Endothelial cell of umbilical vein (primary cell): ENCODE data around the gene DPP7. TPM values are rescaled to one million over a fixed set of nuclear protein-coding genes. Genes with fewer than 3 reads are reported as not detected.
A peak's percentile ranks its signal among the peaks of the same experiment; 100 is the strongest.

Experiments
- BruUV-seq: library from RNA; stranded (reverse); fragments of 400-500 nt; replicated peaks from 2 replicates; lab custom pipeline; 2021; lab: Mats Ljungman, UMichigan
- CTCF ChIA-PET: fragments of 300-600, 350-600 bp; sonication (Branson Sonifier 250); formaldehyde crosslinking; loops from one replicate; lab custom pipeline; 2021; ENCODE audit warnings: antibody characterized with exemption, inconsistent platforms; lab: Charles Lee
- POLR2A ChIA-PET: fragments of 300-600, 350-600 bp; sonication (Branson Sonifier 250); formaldehyde crosslinking; loops from one replicate; lab custom pipeline; 2021; ENCODE audit warnings: antibody characterized with exemption, inconsistent platforms; lab: Charles Lee
- DNase-seq: peaks from one replicate; pipeline ENCODE4 v3.0.0-alpha.2; 2011; ENCODE audit warnings: low read depth, low spot score
- FAIRE-seq: peaks from 2 replicates; lab custom pipeline; 2011; peaks lifted over from hg19 to GRCh38; lab: Jason Lieb, UNC
- H2AFZ ChIP-seq: 2 replicates; pipeline ENCODE4 v1.6.0; 2012; ENCODE audit warnings: low read depth, low read length, control low read depth, inconsistent platforms
- H3K27ac ChIP-seq: 2 replicates; pipeline ENCODE4 v1.5.1; 2011; ENCODE audit warnings: low read depth, mild to moderate bottlenecking, control low read depth, low read length, moderate library complexity; ENCODE audit not compliant: insufficient read depth
- H3K27me3 ChIP-seq, 2 experiments: 2 replicates each; pipeline versions ENCODE4 v1.6.0 to v1.6.1; 2011; ENCODE audit warnings: low read length in 2 of 2, mixed read lengths in 1 of 2; ENCODE audit not compliant: control insufficient read depth in 2 of 2, insufficient read depth in 2 of 2
- H3K36me3 ChIP-seq, 2 experiments: 2 replicates in 1 of 2; 3 replicates in 1 of 2; pipeline ENCODE4 v1.5.1; 2011; ENCODE audit warnings: low read length in 2 of 2, mild to moderate bottlenecking in 1 of 2, moderate library complexity in 1 of 2; ENCODE audit not compliant: control insufficient read depth in 2 of 2, insufficient read depth in 2 of 2; ENCODE audit errors: extremely low read depth in 1 of 2
- H3K4me1 ChIP-seq: 3 replicates; pipeline ENCODE4 v1.5.1; 2011; ENCODE audit warnings: mild to moderate bottlenecking, low read length; ENCODE audit not compliant: control insufficient read depth, insufficient read depth; ENCODE audit errors: extremely low read depth
- H3K4me2 ChIP-seq: 2 replicates; pipeline ENCODE4 v1.6.1; 2011; ENCODE audit warnings: low read length, control low read depth, mixed read lengths; ENCODE audit not compliant: insufficient read depth
- H3K4me3 ChIP-seq, 3 experiments: fragments of 200-600 bp in 1 of 3; sonication (generic), shearing (Covaris generic) in 1 of 3; replicated peaks in 1 of 3; 2 replicates each; pipeline ENCODE4 v1.5.1; 2011 to 2016; ENCODE audit warnings: control low read depth in 3 of 3, low read length in 3 of 3, mild to moderate bottlenecking in 2 of 3, inconsistent platforms in 1 of 3, low read depth in 1 of 3, moderate library complexity in 1 of 3; ENCODE audit not compliant: insufficient read depth in 1 of 3
- H3K79me2 ChIP-seq: 2 replicates; pipeline ENCODE4 v1.6.0; 2012; ENCODE audit warnings: low read length, inconsistent platforms; ENCODE audit not compliant: control insufficient read depth, insufficient read depth
- H3K9ac ChIP-seq: replicated peaks from 2 replicates; pipeline ENCODE3; 2011; ENCODE audit warnings: low read length, control low read depth; ENCODE audit not compliant: insufficient read depth; ENCODE audit errors: extremely low read depth
- H3K9me1 ChIP-seq: replicated peaks from 3 replicates; pipeline ENCODE4 v1.6.0; 2011; ENCODE audit warnings: mild to moderate bottlenecking, low read length; ENCODE audit not compliant: control insufficient read depth, insufficient read depth; ENCODE audit errors: extremely low read depth
- H3K9me3 ChIP-seq: replicated peaks from 2 replicates; pipeline ENCODE4 v1.5.1; 2012; ENCODE audit warnings: low read length, inconsistent platforms; ENCODE audit not compliant: control insufficient read depth, insufficient read depth
- H4K20me1 ChIP-seq: replicated peaks from 2 replicates; pipeline ENCODE3; 2011; ENCODE audit warnings: mild to moderate bottlenecking, low read length; ENCODE audit not compliant: control insufficient read depth, insufficient read depth; ENCODE audit errors: extremely low read depth
- EZH2 ChIP-seq: IDR thresholded peaks from 2 replicates; pipeline ENCODE4 v1.6.1; 2012; ENCODE audit warnings: borderline replicate concordance, low read depth, mild to moderate bottlenecking, moderate library complexity, low read length, inconsistent platforms; ENCODE audit not compliant: severe bottlenecking
- FOS ChIP-seq: IDR thresholded peaks from 2 replicates; pipeline ENCODE4 v1.6.1; 2011; ENCODE audit warnings: mild to moderate bottlenecking, low read length, moderate library complexity, borderline replicate concordance; ENCODE audit not compliant: insufficient read depth
- GATA2 ChIP-seq: IDR thresholded peaks from 2 replicates; pipeline ENCODE4 v1.7.0; 2011; ENCODE audit warnings: low read depth, mild to moderate bottlenecking, moderate library complexity, mixed read lengths, low read length; ENCODE audit not compliant: insufficient read length, insufficient read depth
- JUN ChIP-seq: IDR thresholded peaks from 2 replicates; pipeline ENCODE4 v1.6.1; 2011; ENCODE audit warnings: borderline replicate concordance, low read depth; ENCODE audit not compliant: insufficient read length, insufficient read depth
- MAX ChIP-seq: IDR thresholded peaks from 2 replicates; pipeline ENCODE4 v1.6.1; 2011; ENCODE audit not compliant: insufficient read depth, insufficient read length
- MYC ChIP-seq: IDR thresholded peaks from one replicate; pipeline ENCODE4 v1.6.1; 2011; ENCODE audit warnings: mild to moderate bottlenecking, low read depth, low read length
- POLR2A ChIP-seq: IDR thresholded peaks from 2 replicates; pipeline ENCODE4 v1.6.1; 2012; ENCODE audit warnings: low read depth, mild to moderate bottlenecking, control low read depth, low read length
- POLR2AphosphoS5 ChIP-seq: IDR thresholded peaks from 2 replicates; pipeline ENCODE4 v1.6.1; 2012; ENCODE audit warnings: low read depth, mild to moderate bottlenecking, control low read depth, low read length, moderate library complexity; ENCODE audit not compliant: insufficient read depth
- dilution Hi-C: fragments of 300-500 bp; cut with MboI; formaldehyde crosslinking; loops from one replicate; pipeline ENCODE4 v1.15.0; 2019; ENCODE audit warnings: low sequenced_read_pairs; ENCODE audit not compliant: extremely low pct_ligation_motif_present
- intact Hi-C: fragments of 100-400 bp; cut with micrococcal nuclease; formaldehyde crosslinking; loops from one replicate; pipeline ENCODE4 v1.10.0; 2022
- polyA plus RNA-seq, 4 experiments: library from polyadenylated mRNA; depleted of rRNA in 3 of 4; stranded (reverse) in 3 of 4; unstranded in 1 of 4; fragments of >200 nt; gene quantifications; 2 replicates each; pipeline versions ENCODE4 v1.2.1 to v1.2.3, GENCODE V29; 2011 to 2012; ENCODE audit warnings: missing spikeins in 1 of 4
- total RNA-seq: library from RNA; stranded (reverse); gene quantifications from 2 replicates; pipeline ENCODE4 v1.2.3, GENCODE V29; 2021
- TF ChIP-seq, protein P1 (sequence below), 2 donors: IDR thresholded peaks; 1 replicate in 1 of 2; 2 replicates in 1 of 2; pipeline ENCODE4 v1.5.1; 2011; ENCODE audit warnings: low read length in 2 of 2, mild to moderate bottlenecking in 2 of 2, moderate library complexity in 2 of 2, control low read depth in 1 of 2, inconsistent platforms in 1 of 2, low read depth in 1 of 2; ENCODE audit not compliant: insufficient read depth in 1 of 2; ENCODE audit errors: extremely low read depth in 1 of 2

The DPP7 gene
- total and polyA plus RNA-seq, 2 donors (not counting 3 experiments of a cell fraction or from before 2014, with no cell fraction given), result 149 to 200 TPM

- POLR2A ChIA-PET, result interaction anchor here (1.0 kb wide), 1 partner anchor 104 kb away, joined by 3 read pairs; the partner anchor contains the start of gene TUBB4B
Measured at GRCh38 chr9:137136881-137137607, 22.5 kb upstream of the DPP7 start.

GRCh38 chr9:137136261-137136880, 21.8 kb upstream of the DPP7 start:
- Histone ChIP-seq H3K27ac (no peak overlapping the region), H3K36me3 (no peaks in the 10 kb centered on the region), H2AFZ (no peak overlapping the region), H4K20me1 (no peaks in the 10 kb centered on the region), H3K4me1 (no peaks in the 10 kb centered on the region), H3K9ac (no peak overlapping the region), H3K9me1 (no peaks in the 10 kb centered on the region), H3K4me2 (no peak overlapping the region), H3K27me3 (peaks cover 35 to 36% of the 10 kb centered on the region in 2 experiments), H3K79me2 (no peaks in the 10 kb centered on the region), H3K4me3 (no peak overlapping the region), H3K9me3 (no peaks in the 10 kb centered on the region)
- CTCF ChIA-PET, result interaction anchor here (2.6 kb wide), 1 partner anchor 100 kb away, joined by 10 read pairs; no protein-coding TSS in a partner anchor
- TF ChIP-seq FOS, result no peak
- peak; percentile 45 for TF ChIP-seq EZH2
- no peak for TF ChIP-seq POLR2AphosphoS5
- no peak for TF ChIP-seq MYC
- no peak for TF ChIP-seq POLR2A
- no peak for TF ChIP-seq JUN
- TF ChIP-seq GATA2, result no peak
- TF ChIP-seq, protein P1, sequence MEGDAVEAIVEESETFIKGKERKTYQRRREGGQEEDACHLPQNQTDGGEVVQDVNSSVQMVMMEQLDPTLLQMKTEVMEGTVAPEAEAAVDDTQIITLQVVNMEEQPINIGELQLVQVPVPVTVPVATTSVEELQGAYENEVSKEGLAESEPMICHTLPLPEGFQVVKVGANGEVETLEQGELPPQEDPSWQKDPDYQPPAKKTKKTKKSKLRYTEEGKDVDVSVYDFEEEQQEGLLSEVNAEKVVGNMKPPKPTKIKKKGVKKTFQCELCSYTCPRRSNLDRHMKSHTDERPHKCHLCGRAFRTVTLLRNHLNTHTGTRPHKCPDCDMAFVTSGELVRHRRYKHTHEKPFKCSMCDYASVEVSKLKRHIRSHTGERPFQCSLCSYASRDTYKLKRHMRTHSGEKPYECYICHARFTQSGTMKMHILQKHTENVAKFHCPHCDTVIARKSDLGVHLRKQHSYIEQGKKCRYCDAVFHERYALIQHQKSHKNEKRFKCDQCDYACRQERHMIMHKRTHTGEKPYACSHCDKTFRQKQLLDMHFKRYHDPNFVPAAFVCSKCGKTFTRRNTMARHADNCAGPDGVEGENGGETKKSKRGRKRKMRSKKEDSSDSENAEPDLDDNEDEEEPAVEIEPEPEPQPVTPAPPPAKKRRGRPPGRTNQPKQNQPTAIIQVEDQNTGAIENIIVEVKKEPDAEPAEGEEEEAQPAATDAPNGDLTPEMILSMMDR (IDR thresholded peaks at IDR 0.05; ENCODE audit: extremely low read depth in 1 of 2, insufficient read depth in 1 of 2, low read depth in 1 of 2, low read length in 2 of 2), result no peak
- no peak for TF ChIP-seq MAX
- POLR2A ChIA-PET, result interaction anchor here (1.0 kb wide), 1 partner anchor 105 kb away, joined by 3 read pairs; the partner anchor contains the start of gene TUBB4B
- no peak for FAIRE-seq
- no TSS peak for BruUV-seq
- DNase-seq, result no peak
- intact Hi-C loops (no loop called here), dilution Hi-C loops (no loop called here)

More at GRCh38 chr9:137136881-137137607, 22.5 kb upstream of the DPP7 start:
- no TSS peak for BruUV-seq
- CTCF ChIA-PET, result interaction anchor here (2.6 kb wide), 1 partner anchor 100 kb away, joined by 10 read pairs; no protein-coding TSS in a partner anchor
- Histone ChIP-seq H3K9ac (no peak overlapping the region), H4K20me1 (no peaks in the 10 kb centered on the region), H3K9me3 (no peaks in the 10 kb centered on the region), H3K27ac (no peak overlapping the region), H3K4me3 (no peak overlapping the region), H3K4me1 (no peaks in the 10 kb centered on the region), H3K27me3 (peaks cover 35 to 36% of the 10 kb centered on the region in 2 experiments), H3K79me2 (no peaks in the 10 kb centered on the region), H3K9me1 (no peaks in the 10 kb centered on the region), H2AFZ (no peak overlapping the region), H3K36me3 (no peaks in the 10 kb centered on the region), H3K4me2 (no peak overlapping the region)
- dilution Hi-C loops, result no loop called here
- no peak for TF ChIP-seq EZH2
- FAIRE-seq (no peak), DNase-seq (no peak)
- intact Hi-C loops, result no loop called here
